ENCODE measurements around the gene RXRG. TPM values are rescaled to one million over a fixed set of nuclear protein-coding genes. Genes with fewer than 3 reads are reported as not detected.

The RXRG gene
- total and polyA plus RNA-seq, 2 donors (not counting 3 experiments of a cell fraction or from before 2014, with no cell fraction given) = not detected

GRCh38 chr1:165415068-165415467 lies 29.9 kb downstream of the RXRG start:
- Histone ChIP-seq H3K79me2 (ENCODE audit: control insufficient read depth, insufficient read depth, low read length) (no peaks in the 10 kb centered on the region), H3K4me3 (replicated peaks in 1 of 3; ENCODE audit: insufficient read depth in 1 of 3, low read depth in 1 of 3, low read length in 3 of 3) (no peak overlapping the region), H3K4me2 (ENCODE audit: insufficient read depth, low read length) (no peak overlapping the region), H3K9ac (replicated peaks; ENCODE audit: extremely low read depth, insufficient read depth, low read length) (no peak overlapping the region), H2AFZ (ENCODE audit: low read depth, low read length) (no peak overlapping the region), H3K27ac (ENCODE audit: insufficient read depth, low read depth, low read length) (no peak overlapping the region), H3K9me1 (replicated peaks; ENCODE audit: control insufficient read depth, extremely low read depth, insufficient read depth, low read length) (no peaks in the 10 kb centered on the region), H3K27me3 (ENCODE audit: control insufficient read depth in 2 of 2, insufficient read depth in 2 of 2, low read length in 2 of 2) (peaks cover 5 to 6% of the 10 kb centered on the region in 2 experiments), H3K36me3 (ENCODE audit: control insufficient read depth in 2 of 2, extremely low read depth in 1 of 2, insufficient read depth in 2 of 2, low read length in 2 of 2) (no peaks in the 10 kb centered on the region), H4K20me1 (replicated peaks; ENCODE audit: control insufficient read depth, extremely low read depth, insufficient read depth, low read length) (no peaks in the 10 kb centered on the region), H3K9me3 (replicated peaks; ENCODE audit: control insufficient read depth, insufficient read depth, low read length) (no peaks in the 10 kb centered on the region), H3K4me1 (ENCODE audit: control insufficient read depth, extremely low read depth, insufficient read depth, low read length) (no peaks in the 10 kb centered on the region)
- intact Hi-C loops (cut with micrococcal nuclease) = no loop called here
- no peak for TF ChIP-seq MAX (IDR thresholded peaks at IDR 0.05; ENCODE audit: insufficient read depth, insufficient read length)
- no TSS peak for BruUV-seq (replicated peaks)
- POLR2A ChIA-PET = no interaction called here
- FAIRE-seq = no peak
- dilution Hi-C loops (cut with MboI; ENCODE audit: extremely low pct_ligation_motif_present, low sequenced_read_pairs) = no loop called here
- CTCF ChIA-PET = no interaction called here
- no peak for DNase-seq (ENCODE audit: low read depth, low spot score)

- DNase-seq (ENCODE audit: low read depth, low spot score) (no peak), FAIRE-seq (no peak)
- Histone ChIP-seq H3K9me3 (replicated peaks; ENCODE audit: control insufficient read depth, insufficient read depth, low read length) (no peaks in the 10 kb centered on the region), H3K27ac (ENCODE audit: insufficient read depth, low read depth, low read length) (no peak overlapping the region), H2AFZ (ENCODE audit: low read depth, low read length) (no peak overlapping the region), H3K9me1 (replicated peaks; ENCODE audit: control insufficient read depth, extremely low read depth, insufficient read depth, low read length) (no peaks in the 10 kb centered on the region), H3K27me3 (ENCODE audit: control insufficient read depth in 2 of 2, insufficient read depth in 2 of 2, low read length in 2 of 2) (peaks cover 5 to 6% of the 10 kb centered on the region in 2 experiments), H3K36me3 (ENCODE audit: control insufficient read depth in 2 of 2, extremely low read depth in 1 of 2, insufficient read depth in 2 of 2, low read length in 2 of 2) (no peaks in the 10 kb centered on the region), H3K4me2 (ENCODE audit: insufficient read depth, low read length) (no peak overlapping the region), H3K4me1 (ENCODE audit: control insufficient read depth, extremely low read depth, insufficient read depth, low read length) (no peaks in the 10 kb centered on the region), H3K4me3 (replicated peaks in 1 of 3; ENCODE audit: insufficient read depth in 1 of 3, low read depth in 1 of 3, low read length in 3 of 3) (no peak overlapping the region), H4K20me1 (replicated peaks; ENCODE audit: control insufficient read depth, extremely low read depth, insufficient read depth, low read length) (no peaks in the 10 kb centered on the region), H3K9ac (replicated peaks; ENCODE audit: extremely low read depth, insufficient read depth, low read length) (no peak overlapping the region), H3K79me2 (ENCODE audit: control insufficient read depth, insufficient read depth, low read length) (no peaks in the 10 kb centered on the region)
- intact Hi-C loops (cut with micrococcal nuclease) (no loop called here), dilution Hi-C loops (cut with MboI; ENCODE audit: extremely low pct_ligation_motif_present, low sequenced_read_pairs) (no loop called here)
- ChIA-PET POLR2A (no interaction called here), CTCF (no interaction called here)
- TF ChIP-seq MAX (IDR thresholded peaks at IDR 0.05; ENCODE audit: insufficient read depth, insufficient read length) (no peak), EZH2 (IDR thresholded peaks at IDR 0.05; ENCODE audit: borderline replicate concordance, low read depth, low read length, severe bottlenecking) (no peak), POLR2A (IDR thresholded peaks at IDR 0.05; ENCODE audit: low read depth, low read length) (no peak)
- no TSS peak for BruUV-seq (replicated peaks)
Observed at GRCh38 chr1:165414620-165415019, 30.3 kb downstream of the RXRG start.

Data from endothelial cell of umbilical vein (primary cell).